Bone marrow (tissue), 2 donors: Measurements from ENCODE around the gene CREB3L4.
"Not testable (repeated sequence)": the region's sequence is repeated elsewhere in the genome, so short reads cannot be mapped to it uniquely, and the experiment has no call there.

Experiments
- DNase-seq, 2 donors: peaks; one replicate each; lab custom pipeline; 2025; lab: John Stamatoyannopoulos, UW

CREB3L4 gene

DNA sequence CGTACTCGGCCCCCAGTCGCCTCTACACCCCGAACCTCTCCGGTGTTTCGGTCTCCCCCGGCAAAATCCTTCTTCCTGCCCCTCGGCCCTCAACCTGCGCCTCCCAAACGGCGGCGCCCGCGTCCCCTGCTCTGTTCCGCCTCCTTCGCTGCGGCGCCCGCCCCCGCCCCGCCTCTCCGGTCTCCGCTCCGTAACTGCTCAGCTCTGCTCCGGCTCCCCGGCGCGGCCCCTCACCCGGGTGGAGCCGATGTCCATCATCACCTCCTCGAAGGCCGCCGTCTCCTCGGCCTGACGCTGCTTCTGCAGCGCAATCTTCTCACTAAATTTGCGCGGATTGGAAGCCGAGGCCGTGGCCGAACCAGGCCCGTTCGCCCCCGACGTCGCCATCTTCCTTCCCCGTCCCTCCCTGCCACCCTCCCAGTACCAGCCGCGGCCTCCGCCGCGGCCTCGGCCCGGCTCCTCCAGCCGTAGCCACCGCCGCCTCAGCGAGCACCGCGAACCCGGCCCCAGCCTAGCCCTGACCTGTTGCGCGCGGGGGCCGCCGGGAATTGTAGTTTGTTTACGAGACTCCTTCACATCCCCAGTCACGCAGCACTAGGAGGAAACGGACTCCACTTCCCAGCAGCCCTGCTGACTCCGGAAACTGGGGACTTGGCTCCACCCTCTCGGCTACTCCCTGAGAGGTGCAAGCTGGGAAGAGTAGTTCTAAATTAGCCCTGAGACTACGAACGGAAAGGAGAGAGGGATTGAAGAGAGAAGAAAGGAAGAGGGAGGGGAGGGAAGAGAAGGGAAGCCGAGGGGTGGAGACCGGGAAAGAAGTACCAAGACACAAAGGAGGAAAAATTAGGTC is 9.4 kb upstream of the CREB3L4 start, which contains the start of gene CRTC2:
Gene CRTC2 (minus strand): TSS at position 502 of the 850 bp plus-strand sequence. CDS start 115 bp downstream, at position 387.
- peak; percentile 85 to 99 for DNase-seq

DNA sequence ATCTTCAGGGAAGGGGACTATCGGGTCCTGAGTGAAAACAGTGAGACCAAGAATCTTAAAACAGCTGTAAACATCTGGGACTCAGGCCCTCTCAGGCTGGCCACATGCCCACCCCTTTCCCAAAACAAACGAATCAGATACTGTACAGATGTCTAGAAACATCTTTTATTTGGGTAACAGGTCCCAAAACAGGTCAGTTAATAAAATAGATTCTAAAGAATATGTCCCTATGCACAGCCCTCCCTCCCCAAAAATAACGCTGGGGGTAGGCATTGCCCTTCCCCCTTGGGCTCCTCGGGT is 8.8 kb upstream of the CREB3L4 start:
- DNase-seq, result no peak

DNA sequence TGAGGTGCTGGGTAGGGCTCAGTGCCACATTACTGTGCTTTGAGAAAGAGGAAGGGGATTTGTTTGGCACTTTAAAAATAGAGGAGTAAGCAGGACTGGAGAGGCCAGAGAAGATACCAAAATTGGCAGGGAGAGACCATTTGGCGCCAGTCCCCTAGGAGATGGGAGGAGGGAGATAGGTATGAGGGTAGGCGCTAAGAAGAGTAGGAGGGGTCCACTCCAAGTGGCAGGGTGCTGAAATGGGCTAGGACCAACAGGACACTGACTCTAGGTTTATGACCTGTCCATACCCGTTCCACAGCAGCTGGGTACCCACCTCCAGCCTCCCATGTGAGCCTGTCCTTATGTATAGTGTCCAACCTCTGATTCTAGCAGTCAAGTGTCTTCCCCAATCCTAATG is 8.2 kb upstream of the CREB3L4 start:
- DNase-seq, result no peak

DNA sequence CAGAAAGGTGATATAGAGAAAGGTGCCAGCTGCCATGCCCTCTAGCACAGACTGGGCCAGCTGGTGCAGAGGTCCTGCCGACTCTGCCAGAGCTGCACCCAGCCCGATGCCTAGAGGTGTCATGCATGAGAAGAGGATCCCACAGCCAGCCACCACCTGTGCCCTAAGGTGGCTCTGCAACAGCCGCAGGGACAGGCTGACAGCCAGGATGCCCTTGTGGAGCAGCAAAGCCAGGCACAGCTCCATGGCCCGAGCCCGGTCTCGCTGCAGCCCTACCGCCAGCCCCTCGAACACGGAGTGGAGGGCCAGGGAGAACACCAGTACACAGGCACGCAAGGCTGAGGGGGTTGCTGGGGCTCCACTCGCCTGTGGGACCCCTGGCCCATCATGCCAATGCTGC is 7.5 kb upstream of the CREB3L4 start:
- DNase-seq, result no peak

- no peak for DNase-seq
Measured at GRCh38 chr1:153961421-153961820, 6.3 kb upstream of the CREB3L4 start.

GRCh38 chr1:153962088-153963029 is 5.3 kb upstream of the CREB3L4 start:
- DNase-seq, result peak in 1 of 2 donors; percentile 42

DNA sequence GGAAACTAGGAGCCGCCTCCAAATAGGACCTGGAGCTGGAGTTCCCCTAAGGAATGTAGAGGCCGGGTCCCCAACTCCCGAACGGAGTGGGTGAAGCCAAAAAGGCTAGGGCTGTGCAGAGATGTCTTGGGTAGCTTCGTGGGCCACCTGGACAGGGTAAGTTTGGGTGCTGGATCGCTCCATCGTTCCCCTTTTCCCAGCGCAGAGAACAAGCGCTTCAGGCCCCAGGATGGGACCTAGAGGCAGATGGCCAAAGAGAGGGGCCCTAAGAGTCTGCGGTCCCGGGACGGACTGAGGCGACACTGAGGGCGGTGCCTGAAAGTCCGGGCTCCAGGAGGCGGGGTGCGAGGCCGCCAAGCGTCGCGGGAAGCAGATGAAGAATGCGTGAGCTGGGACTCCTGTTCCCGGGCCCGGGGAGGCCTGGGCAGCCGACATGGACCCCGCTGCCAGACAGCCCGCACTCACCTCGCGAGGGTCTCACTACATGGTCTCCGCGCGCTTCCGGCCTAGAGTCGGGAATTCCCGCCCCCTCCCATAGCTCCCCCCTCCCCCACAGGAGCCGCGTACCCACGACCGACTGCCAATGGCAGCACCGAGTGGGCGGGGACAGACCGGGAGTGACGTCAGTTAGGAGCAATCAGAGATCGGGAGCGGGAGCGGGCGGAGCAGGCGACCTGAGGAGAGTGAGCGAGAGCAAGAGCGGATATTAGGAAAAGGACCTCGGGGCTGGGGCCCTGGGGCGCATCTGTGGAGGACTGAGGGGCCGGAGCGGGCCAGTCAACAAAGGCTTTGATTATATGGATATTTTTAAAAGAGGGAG is 4.5 kb upstream of the CREB3L4 start, which contains the start of gene SLC39A1:
Gene SLC39A1 (minus strand): TSS at position 508 of the 820 bp plus-strand sequence. CDS start 822 bp downstream, outside the sequence.
- peak; percentile 89 to 95 for DNase-seq

DNA sequence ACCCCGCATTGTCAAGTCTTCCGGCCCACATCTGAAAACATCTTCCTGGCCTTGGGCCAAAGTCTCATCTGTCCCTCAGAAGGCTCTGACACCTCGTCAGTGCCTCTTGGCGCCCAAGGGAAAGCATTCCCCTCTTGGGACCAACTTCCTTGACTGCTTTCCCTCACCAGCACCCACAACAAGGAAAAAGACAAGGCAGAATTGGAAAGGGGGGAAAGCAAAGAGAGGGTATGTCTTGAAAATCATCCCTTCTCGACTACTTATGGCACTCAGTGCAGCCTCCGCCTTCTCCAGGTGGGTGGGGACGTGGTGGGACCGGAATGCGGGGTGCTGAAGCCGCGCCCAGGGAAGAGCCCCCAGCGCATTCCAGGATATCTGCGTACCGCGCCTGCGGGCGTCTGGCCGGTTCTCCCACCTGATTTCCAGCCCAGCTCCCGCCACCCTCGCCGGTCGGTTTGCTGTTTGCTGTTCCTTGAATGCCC is 3.8 kb upstream of the CREB3L4 start:
- no peak for DNase-seq

DNA sequence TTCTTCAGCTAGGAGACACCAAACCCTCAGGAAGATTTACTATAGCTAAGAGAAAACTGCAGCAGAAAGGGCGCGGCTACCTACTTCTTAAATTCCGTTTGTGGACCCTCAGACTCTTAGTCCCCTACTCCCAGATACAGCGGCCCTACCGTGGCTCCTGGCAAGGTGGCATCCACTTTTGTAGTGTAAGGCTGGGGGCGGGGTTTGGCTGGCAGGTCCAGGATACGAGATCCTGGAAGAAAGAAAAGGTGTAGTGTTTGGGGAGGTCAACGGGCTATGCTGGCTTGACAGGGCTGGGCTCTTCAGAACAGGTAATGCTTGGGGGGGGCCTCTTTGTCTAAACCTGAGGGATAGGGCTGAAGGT is 280 bp downstream of the CREB3L4 start:
- DNase-seq, result no peak

DNA sequence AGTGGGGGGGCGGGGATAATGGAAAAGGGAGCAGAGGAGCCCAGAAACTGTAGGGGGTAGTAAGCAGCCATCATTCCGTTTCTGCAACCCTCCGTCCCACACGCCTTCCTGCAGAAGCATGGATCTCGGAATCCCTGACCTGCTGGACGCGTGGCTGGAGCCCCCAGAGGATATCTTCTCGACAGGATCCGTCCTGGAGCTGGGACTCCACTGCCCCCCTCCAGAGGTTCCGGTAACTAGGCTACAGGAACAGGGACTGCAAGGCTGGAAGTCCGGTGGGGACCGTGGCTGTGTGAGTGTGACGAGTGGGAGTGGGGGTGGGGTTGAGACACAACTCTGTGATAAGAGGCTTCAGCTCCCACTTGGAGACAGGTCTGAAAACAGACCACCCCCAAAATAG is 706 bp downstream of the CREB3L4 start:
- no peak for DNase-seq

DNA sequence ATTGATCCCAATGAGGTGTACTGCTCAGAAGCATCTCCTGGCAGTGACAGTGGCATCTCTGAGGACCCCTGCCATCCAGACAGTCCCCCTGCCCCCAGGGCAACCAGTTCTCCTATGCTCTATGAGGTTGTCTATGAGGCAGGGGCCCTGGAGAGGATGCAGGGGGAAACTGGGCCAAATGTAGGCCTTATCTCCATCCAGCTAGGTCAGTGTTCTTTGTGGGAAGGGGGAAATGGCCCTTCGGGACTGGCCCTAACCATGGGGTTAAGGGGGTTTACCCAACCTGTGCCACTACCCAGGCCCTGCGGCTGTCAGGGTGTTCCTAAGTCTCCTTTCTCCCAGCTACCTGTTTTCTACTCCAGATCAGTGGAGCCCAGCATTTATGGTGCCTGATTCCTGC is 1.3 kb downstream of the CREB3L4 start:
- no peak for DNase-seq

GRCh38 chr1:153970346-153970745 is 2.6 kb downstream of the CREB3L4 start:
- DNase-seq, result no peak

DNA sequence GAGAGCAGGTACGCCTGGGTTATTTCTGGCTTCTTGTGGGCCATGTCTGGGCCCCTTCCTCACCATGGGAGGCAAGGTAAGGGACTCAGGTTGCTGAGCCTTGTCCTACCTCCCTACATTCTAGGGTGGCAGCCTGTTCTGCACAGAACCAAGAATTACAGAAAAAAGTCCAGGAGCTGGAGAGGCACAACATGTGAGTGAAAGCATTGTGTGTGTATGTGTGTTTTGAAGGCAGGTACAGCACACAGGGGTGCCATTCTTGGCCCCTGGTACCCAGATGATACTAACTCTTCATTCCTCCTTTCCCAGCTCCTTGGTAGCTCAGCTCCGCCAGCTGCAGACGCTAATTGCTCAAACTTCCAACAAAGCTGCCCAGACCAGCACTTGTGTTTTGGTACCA is 5.4 kb downstream of the CREB3L4 start:
- DNase-seq, result no peak

- no peak for DNase-seq
Measured at GRCh38 chr1:153973525-153973924, 5.8 kb downstream of the CREB3L4 start.

DNA sequence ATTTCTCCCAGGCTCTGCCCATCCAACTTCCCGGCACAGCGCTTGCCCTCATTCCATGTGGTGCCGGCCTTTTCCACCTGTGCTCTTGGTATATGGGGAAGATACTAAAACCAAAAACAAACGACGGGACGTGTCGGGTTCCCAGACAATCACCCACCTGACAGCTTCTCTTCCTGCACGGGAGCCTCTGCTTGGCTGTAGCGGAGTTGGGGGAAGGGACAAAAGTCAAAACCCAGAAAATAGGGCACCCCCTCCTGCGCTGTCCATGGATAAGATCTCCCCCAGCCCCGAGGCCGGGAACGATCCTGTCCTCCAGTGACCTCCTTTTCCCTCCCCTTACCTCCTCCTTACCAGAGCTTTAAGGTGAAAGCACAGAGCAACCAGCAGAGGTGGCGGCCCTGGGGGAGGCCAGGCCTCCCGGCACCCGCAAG is 9.1 kb downstream of the CREB3L4 start:
- DNase-seq, result no peak

DNA sequence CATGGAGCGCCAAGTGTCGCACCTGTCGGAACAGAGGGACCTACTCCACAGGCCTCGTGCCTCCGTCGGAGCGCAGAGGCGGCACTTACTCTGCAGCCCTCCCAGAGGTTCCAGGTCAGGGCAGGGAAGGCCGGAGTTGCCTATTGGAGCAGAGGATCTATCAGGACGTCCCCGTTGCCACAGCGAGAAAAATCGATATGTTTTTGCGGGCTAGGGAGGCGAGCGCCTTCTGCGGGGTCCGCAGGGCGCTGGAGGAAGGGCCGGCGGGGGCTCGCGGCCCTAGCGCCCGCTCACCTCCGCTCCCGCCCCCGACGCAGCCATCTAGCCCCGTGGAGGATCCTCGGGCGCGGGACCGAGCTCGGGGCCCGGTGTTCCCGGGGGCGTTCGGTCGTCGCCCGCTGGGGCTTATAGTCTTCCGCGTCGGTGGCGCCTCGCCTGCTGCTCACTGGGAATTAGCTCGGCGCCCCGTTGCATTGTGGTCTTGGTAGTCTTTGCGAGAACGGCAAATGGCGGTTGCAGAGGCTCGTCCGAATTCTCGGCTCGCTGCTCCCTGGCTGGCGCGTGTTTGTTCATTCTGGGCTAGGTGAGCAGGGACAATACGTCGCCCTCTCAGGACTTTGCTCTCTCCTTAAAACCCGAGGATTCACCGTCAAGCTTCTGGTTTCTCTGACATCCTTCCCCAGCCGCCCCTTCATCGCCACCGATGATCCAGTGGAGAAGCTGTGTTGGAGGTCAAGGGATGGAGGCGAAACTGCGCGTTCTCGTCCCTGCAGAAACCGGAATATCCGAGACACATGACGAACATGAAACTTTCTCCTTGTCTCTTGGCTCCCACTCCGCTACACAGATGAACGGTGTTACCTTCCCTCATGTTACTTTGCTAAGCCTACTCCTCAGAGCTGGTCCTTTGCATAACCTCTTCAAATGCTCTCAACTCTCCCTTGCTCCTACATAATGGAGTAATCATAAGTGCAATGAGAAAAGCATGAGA is 9.8 kb downstream of the CREB3L4 start, which contains the start of gene JTB:
Gene JTB (minus strand): TSS at position 425 of the 991 bp plus-strand sequence. CDS start 422 bp downstream, at position 3.
- peak; percentile 54 to 73 for DNase-seq

DNA sequence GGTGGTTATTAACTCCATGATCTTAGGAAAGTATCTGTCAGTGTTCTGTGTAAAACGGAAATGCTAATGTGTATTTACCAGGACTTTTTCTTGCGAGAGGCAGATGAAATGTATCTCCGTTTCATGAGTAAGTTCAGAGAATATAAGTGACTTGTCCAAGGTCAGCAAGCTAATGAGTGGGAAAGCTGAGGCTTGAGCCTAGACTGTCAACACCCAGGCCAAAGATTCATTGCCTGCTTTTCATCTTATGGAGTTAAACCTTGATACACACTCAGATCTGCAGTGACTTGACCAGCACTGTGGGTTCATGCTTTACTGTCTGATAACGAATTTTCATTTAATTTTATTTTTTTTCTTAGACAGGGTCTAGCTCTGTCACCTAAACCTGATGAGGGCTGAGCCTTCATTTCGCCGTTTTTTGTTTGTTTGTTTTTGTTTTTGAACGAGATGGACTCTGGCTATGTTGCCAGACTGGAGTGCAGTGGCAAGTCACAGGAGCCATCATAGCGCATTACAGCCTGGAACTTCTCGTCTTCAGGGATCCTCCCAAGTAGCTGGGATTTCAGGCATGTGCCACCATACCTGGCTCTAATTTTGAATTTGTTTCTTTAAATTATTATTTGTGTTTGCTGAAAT is 10.7 kb downstream of the CREB3L4 start:
- no peak for DNase-seq

DNA sequence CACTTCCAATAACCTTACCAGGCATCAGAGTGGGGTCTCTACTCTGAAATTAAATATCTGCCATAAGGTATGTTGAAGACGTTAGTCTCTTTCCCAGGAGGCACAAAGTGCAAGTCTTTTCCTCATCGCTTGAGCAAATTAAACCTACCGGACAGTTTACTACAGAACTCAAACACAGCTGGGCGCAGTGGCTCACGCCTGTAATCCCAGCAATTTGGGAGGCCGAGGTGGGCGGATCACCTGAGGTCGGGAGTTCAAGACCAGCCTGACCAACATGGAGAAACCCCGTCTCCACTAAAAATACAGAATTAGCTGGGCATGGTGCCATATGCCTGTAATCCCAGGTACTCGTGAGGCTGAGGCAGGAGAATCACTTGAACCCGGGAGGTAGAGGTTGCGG is 11.4 kb downstream of the CREB3L4 start:
- DNase-seq, result not testable (repeated sequence)

DNA sequence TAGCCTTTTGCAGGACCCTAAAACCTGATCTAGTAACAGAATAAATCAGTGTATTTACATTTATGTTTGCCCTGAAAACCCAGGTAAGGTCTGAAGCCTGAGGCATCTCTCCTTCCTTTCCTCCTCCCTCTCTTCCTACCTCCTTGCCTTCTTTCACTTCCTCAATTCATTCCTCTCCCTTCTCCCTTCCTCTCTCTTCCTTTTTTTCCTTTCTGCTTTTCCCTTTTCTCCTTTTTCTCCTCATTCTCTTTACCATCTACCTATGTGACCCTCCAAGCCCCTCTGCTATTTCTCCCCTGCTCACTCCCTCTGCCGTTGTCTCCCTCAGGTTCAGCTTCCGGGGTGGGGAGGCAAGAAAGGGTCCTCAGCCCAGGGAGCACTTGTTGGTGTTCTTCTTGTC is 14.0 kb downstream of the CREB3L4 start:
- DNase-seq, result not testable (repeated sequence)
